CD4-positive, alpha-beta T cell treated with Interleukin-17A for 1 hour (primary cell): Measurements from ENCODE around the gene CAMTA1.

Experiments used
- DNase-seq: peaks from one replicate; pipeline ENCODE4 v3.0.0-alpha.2; 2020

Gene CAMTA1

GRCh38 chr1:7047866-7048265 is 262.6 kb downstream of the CAMTA1 start:
- no peak for DNase-seq

GRCh38 chr1:7048395-7048794 is 263.1 kb downstream of the CAMTA1 start:
- DNase-seq = no peak

GRCh38 chr1:7049913-7050625 is 264.8 kb downstream of the CAMTA1 start:
- DNase-seq = no peak

- no peak for DNase-seq
Measured at GRCh38 chr1:7050751-7051665, 265.8 kb downstream of the CAMTA1 start.

- no peak for DNase-seq
Measured at GRCh38 chr1:7052701-7053100, 267.4 kb downstream of the CAMTA1 start.

- DNase-seq = no peak
Measured at GRCh38 chr1:7060745-7061144, 275.5 kb downstream of the CAMTA1 start.

- no peak for DNase-seq
Measured at GRCh38 chr1:7062346-7063061, 277.2 kb downstream of the CAMTA1 start.

- no peak for DNase-seq
Measured at GRCh38 chr1:7063981-7064380, 278.7 kb downstream of the CAMTA1 start.

- no peak for DNase-seq
Measured at GRCh38 chr1:7068552-7068951, 283.3 kb downstream of the CAMTA1 start.

- no peak for DNase-seq
Measured at GRCh38 chr1:7069931-7070330, 284.7 kb downstream of the CAMTA1 start.

- peak; percentile 49 for DNase-seq
Measured at GRCh38 chr1:7070389-7071029, 285.3 kb downstream of the CAMTA1 start.

- no peak for DNase-seq
Measured at GRCh38 chr1:7076117-7076516, 290.9 kb downstream of the CAMTA1 start.

- DNase-seq = no peak
Measured at GRCh38 chr1:7076572-7076971, 291.3 kb downstream of the CAMTA1 start.

GRCh38 chr1:7077136-7077535 is 291.9 kb downstream of the CAMTA1 start:
- no peak for DNase-seq

- DNase-seq = no peak
Measured at GRCh38 chr1:7077970-7078369, 292.7 kb downstream of the CAMTA1 start.

GRCh38 chr1:7079637-7080036 is 294.4 kb downstream of the CAMTA1 start:
- DNase-seq = no peak

- DNase-seq = no peak
Measured at GRCh38 chr1:7084232-7084894, 299.1 kb downstream of the CAMTA1 start.

GRCh38 chr1:7085521-7085920 is 300.3 kb downstream of the CAMTA1 start:
- no peak for DNase-seq

- DNase-seq = no peak
Measured at GRCh38 chr1:7086106-7086505, 300.9 kb downstream of the CAMTA1 start.

GRCh38 chr1:7087888-7088287 is 302.6 kb downstream of the CAMTA1 start:
- no peak for DNase-seq

GRCh38 chr1:7089497-7089896 is 304.2 kb downstream of the CAMTA1 start:
- no peak for DNase-seq

- no peak for DNase-seq
Measured at GRCh38 chr1:7093297-7093696, 308.0 kb downstream of the CAMTA1 start.
